GM12878 (cell line): Measurements from ENCODE around the gene P3H2. TPM values are rescaled to one million over a fixed set of nuclear protein-coding genes. Genes with fewer than 3 reads are reported as not detected.
A peak's percentile ranks its signal among the peaks of the same experiment; 100 is the strongest.

Source experiments
- ATAC-seq: fragments of 200-7000 bp; cut with Tn5 transposase; 3 replicates; pipeline ENCODE4 v1.9.1; 2020; ENCODE audit warnings: mild to moderate bottlenecking, moderate library complexity
- Bru-seq: library from RNA; stranded (reverse); fragments of 400-500 nt; gene quantifications from one replicate; lab custom pipeline; 2021; lab: Mats Ljungman, UMichigan
- BruChase-seq, 2 experiments: library from RNA; stranded (reverse); fragments of 400-500 nt; gene quantifications; one replicate each; lab custom pipeline; 2021; lab: Mats Ljungman, UMichigan
- BruUV-seq: library from RNA; stranded (reverse); fragments of 400-500 nt; replicated peaks from 2 replicates; lab custom pipeline; 2021; lab: Mats Ljungman, UMichigan
- CTCF ChIA-PET: fragments of 300-600 bp; sonication (Branson Sonifier 250); formaldehyde crosslinking; extraction: SDS; loops from one replicate; lab custom pipeline; 2021; ENCODE audit warnings: inconsistent platforms; lab: Yijun Ruan, JAX
- POLR2A ChIA-PET: fragments of 350-600 bp; formaldehyde crosslinking; extraction: SDS; loops from one replicate; lab custom pipeline; 2021; ENCODE audit warnings: inconsistent platforms; lab: Charles Lee
- RAD21 ChIA-PET: fragments of 300-600 bp; sonication (Branson Sonifier 250); formaldehyde crosslinking; loops from one replicate; lab custom pipeline; 2023; ENCODE audit warnings: antibody characterized with exemption; ENCODE audit not compliant: unreplicated experiment; lab: Charles Lee
- SMC1A ChIA-PET: fragments of 300-600 bp; sonication (Branson Sonifier 250); formaldehyde crosslinking; loops from one replicate; lab custom pipeline; 2023; ENCODE audit not compliant: unreplicated experiment, uncharacterized antibody; lab: Charles Lee
- DNase-seq: peaks from one replicate; pipeline ENCODE4 v3.0.0-alpha.2; 2011; ENCODE audit warnings: low read depth, low spot score
- FAIRE-seq: peaks from 3 replicates; lab custom pipeline; 2011; peaks lifted over from hg19 to GRCh38; lab: Jason Lieb, UNC
- H2AFZ ChIP-seq: 2 replicates; pipeline ENCODE4 v1.6.0; 2011; ENCODE audit warnings: low read depth, low read length, control low read depth; ENCODE audit not compliant: control insufficient read depth
- H3K27ac ChIP-seq: 2 replicates; pipeline ENCODE4 v1.5.1; 2011; ENCODE audit warnings: control low read depth; ENCODE audit not compliant: control insufficient read depth, insufficient read depth
- H3K27me3 ChIP-seq, 2 experiments: replicated peaks in 1 of 2; 2 replicates each; pipeline versions ENCODE4 v1.6.0 to v1.6.1; 2011; ENCODE audit warnings: low read length in 1 of 2; ENCODE audit not compliant: control insufficient read depth in 2 of 2, insufficient read depth in 2 of 2
- H3K36me3 ChIP-seq, 2 experiments: 2 replicates each; pipeline ENCODE4 v1.5.1; 2011; ENCODE audit warnings: low read length in 1 of 2; ENCODE audit not compliant: control insufficient read depth in 2 of 2, insufficient read depth in 2 of 2
- H3K4me1 ChIP-seq: 2 replicates; pipeline ENCODE4 v1.6.1; 2011; ENCODE audit warnings: mild to moderate bottlenecking, low read length, moderate library complexity, mixed read lengths; ENCODE audit not compliant: control insufficient read depth, insufficient read depth
- H3K4me2 ChIP-seq: 2 replicates; pipeline ENCODE4 v1.6.0; 2011; ENCODE audit warnings: control low read depth; ENCODE audit not compliant: control insufficient read depth, insufficient read depth
- H3K4me3 ChIP-seq: fragments of 200-600 bp; sonication (generic); 2 replicates; pipeline ENCODE4 v1.5.1; 2016
- H3K79me2 ChIP-seq: 2 replicates; pipeline ENCODE4 v1.6.0; 2011; ENCODE audit warnings: low read length; ENCODE audit not compliant: control insufficient read depth, insufficient read depth
- H3K9ac ChIP-seq: 2 replicates; pipeline ENCODE4 v1.8.0; 2011; ENCODE audit warnings: low read length, control low read depth, mixed read lengths; ENCODE audit not compliant: control insufficient read depth, insufficient read depth
- H3K9me3 ChIP-seq: replicated peaks from 3 replicates; pipeline ENCODE4 v1.5.1; 2011; ENCODE audit warnings: mild to moderate bottlenecking, low read length; ENCODE audit not compliant: control insufficient read depth, insufficient read depth
- H4K20me1 ChIP-seq: 2 replicates; pipeline ENCODE4 v1.6.0; 2011; ENCODE audit not compliant: control insufficient read depth, insufficient read depth
- DPF2 ChIP-seq: fragments of 450-650 bp; IDR thresholded peaks from 2 replicates; pipeline ENCODE4 v1.6.1; 2017; ENCODE audit warnings: mild to moderate bottlenecking
- E2F4 ChIP-seq: IDR thresholded peaks from 2 replicates; pipeline ENCODE4 v1.6.1; 2012; ENCODE audit warnings: low read depth, low read length, improper control_type of control experiment
- EGR1 ChIP-seq, 2 experiments: IDR thresholded peaks; 1 replicate in 1 of 2; 2 replicates in 1 of 2; pipeline ENCODE4 v1.6.1; 2011 to 2012; ENCODE audit warnings: low read depth in 2 of 2, low read length in 2 of 2, borderline replicate concordance in 1 of 2, mild to moderate bottlenecking in 1 of 2, moderate library complexity in 1 of 2
- FOXK2 ChIP-seq: fragments of 450-650 bp; IDR thresholded peaks from 2 replicates; pipeline ENCODE4 v1.6.1; 2017; ENCODE audit warnings: mild to moderate bottlenecking, moderate library complexity
- KLF5 ChIP-seq: fragments of 450-650 bp; IDR thresholded peaks from 2 replicates; pipeline ENCODE4 v1.6.1; 2014; ENCODE audit warnings: mild to moderate bottlenecking; ENCODE audit not compliant: partially characterized antibody
- NR2F1 ChIP-seq: fragments of 450-650 bp; conservative IDR thresholded peaks from 2 replicates; pipeline ENCODE4 v1.6.1; 2017; ENCODE audit warnings: mild to moderate bottlenecking
- STAT3 ChIP-seq: IDR thresholded peaks from 2 replicates; pipeline ENCODE4 v1.6.1; 2011; ENCODE audit warnings: low read depth, low read length, improper control_type of control experiment
- WGBS: methylation state at CpG from one replicate; pipeline ENCODE4 v1.1.6; 2016; ENCODE audit warnings: low lambda C conversion rate; ENCODE audit not compliant: insufficient replicate concordance, insufficient coverage; ENCODE audit errors: missing lambda C conversion rate; 5-methylcytosine and 5-hydroxymethylcytosine counted together
- in situ Hi-C: fragments of 300-500 bp; cut with MboI; formaldehyde crosslinking; loops from 9 replicates; pipeline ENCODE4 v1.14.3; 2018; ENCODE audit warnings: mixed read lengths
- intact Hi-C: fragments of 100-400 bp; cut with micrococcal nuclease; formaldehyde crosslinking; loops from one replicate; pipeline ENCODE4 v1.14.2; 2022; ENCODE audit not compliant: unreplicated experiment
- long read RNA-seq, 2 experiments: library from polyadenylated mRNA; unstranded; transcript quantifications; one replicate each; pipeline ENCODE4 v2.0.0, GENCODE V29; 2019 to 2020
- polyA minus RNA-seq, 3 experiments: library from RNA; depleted of rRNA, polyadenylated mRNA; stranded (reverse); fragments of >200 nt; gene quantifications; 2 replicates each; pipeline ENCODE4 v1.2.3, GENCODE V29; 2011
- polyA plus RNA-seq, 11 experiments: library from polyadenylated mRNA; depleted of rRNA in 4 of 11; unstranded in 6 of 11; stranded (reverse) in 5 of 11; fragments of >200 nt; fragmentation: Nextera tagmentation in 4 of 11; fragmentation: Illumina TruSeq in 1 of 11; extraction: Ambion mirVana in 4 of 11; extraction: Trizol in 1 of 11; gene quantifications; 1 replicate in 1 of 11; 2 replicates in 10 of 11; pipeline versions ENCODE4 v1.2.1 to v1.2.3, GENCODE V29; 2011 to 2016; ENCODE audit warnings: inconsistent platforms in 2 of 11, missing spikeins in 2 of 11, low read depth in 1 of 11
- total RNA-seq, 4 experiments: library from RNA; depleted of rRNA in 3 of 4; stranded (reverse); fragments of >200 nt in 3 of 4; fragmentation: Illumina TruSeq in 1 of 4; extraction: Trizol in 1 of 4; gene quantifications; 2 replicates each; pipeline versions ENCODE4 v1.2.1 to v1.2.3, GENCODE V29; 2013 to 2021
- TF ChIP-seq, protein P1 (sequence below): IDR thresholded peaks from 2 replicates; pipeline ENCODE4 v1.6.1; 2011; ENCODE audit warnings: borderline replicate concordance, low read depth, mild to moderate bottlenecking, moderate library complexity, low read length; ENCODE audit not compliant: insufficient read depth, poor library complexity, severe bottlenecking

P3H2 gene, protein sequence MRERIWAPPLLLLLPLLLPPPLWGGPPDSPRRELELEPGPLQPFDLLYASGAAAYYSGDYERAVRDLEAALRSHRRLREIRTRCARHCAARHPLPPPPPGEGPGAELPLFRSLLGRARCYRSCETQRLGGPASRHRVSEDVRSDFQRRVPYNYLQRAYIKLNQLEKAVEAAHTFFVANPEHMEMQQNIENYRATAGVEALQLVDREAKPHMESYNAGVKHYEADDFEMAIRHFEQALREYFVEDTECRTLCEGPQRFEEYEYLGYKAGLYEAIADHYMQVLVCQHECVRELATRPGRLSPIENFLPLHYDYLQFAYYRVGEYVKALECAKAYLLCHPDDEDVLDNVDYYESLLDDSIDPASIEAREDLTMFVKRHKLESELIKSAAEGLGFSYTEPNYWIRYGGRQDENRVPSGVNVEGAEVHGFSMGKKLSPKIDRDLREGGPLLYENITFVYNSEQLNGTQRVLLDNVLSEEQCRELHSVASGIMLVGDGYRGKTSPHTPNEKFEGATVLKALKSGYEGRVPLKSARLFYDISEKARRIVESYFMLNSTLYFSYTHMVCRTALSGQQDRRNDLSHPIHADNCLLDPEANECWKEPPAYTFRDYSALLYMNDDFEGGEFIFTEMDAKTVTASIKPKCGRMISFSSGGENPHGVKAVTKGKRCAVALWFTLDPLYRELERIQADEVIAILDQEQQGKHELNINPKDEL
- 161 and 165 TPM in 2 replicates for total RNA-seq (2013; cell fraction: nucleolus; rRNA removed)
- total RNA-seq (2014; rRNA removed) (88.8 and 95.5 TPM in 2 replicates), total RNA-seq (2014; rRNA removed; fragmentation: Illumina TruSeq; extraction: Trizol) (87.3 and 91.7 TPM in 2 replicates), total RNA-seq (2021) (68.3 and 69.4 TPM in 2 replicates), polyA plus RNA-seq (2011; rRNA removed) (63.1 and 88.6 TPM in 2 replicates), polyA plus RNA-seq (2014; fragmentation: Illumina TruSeq; extraction: Trizol) (84.9 and 116 TPM in 2 replicates), polyA plus RNA-seq (2014; fragmentation: Nextera tagmentation; extraction: Ambion mirVana) (10 to 100 TPM; 27.0 to 36.7 TPM), polyA plus RNA-seq (2014; rRNA removed) (69.3 and 83.6 TPM in 2 replicates), polyA plus RNA-seq (2016; fragmentation: Nextera tagmentation; extraction: Ambion mirVana) (10 to 100 TPM; 82.7 to 97.6 TPM), polyA minus RNA-seq (2011; rRNA and poly(A)+ RNA removed) (46.6 and 62.8 TPM in 2 replicates), Bru-seq, nascent RNA (percentile 70 among the genes with signal in this experiment), BruChase-seq, experiment 1, labeled RNA remaining after a 6-hour chase (percentile 65 among the genes with signal in this experiment), BruChase-seq, experiment 2, labeled RNA remaining after a 2-hour chase (percentile 64 among the genes with signal in this experiment)
- polyA plus RNA-seq (2011; ENCODE audit: low read depth), result 29.2 TPM
- 34.7 and 48.4 TPM in 2 replicates for polyA plus RNA-seq (2011; cell fraction: cytosol; rRNA removed)
- polyA plus RNA-seq (2011; cell fraction: nucleus; rRNA removed), result 36.0 and 43.6 TPM in 2 replicates
- polyA plus RNA-seq (2012), result 41.4 and 41.6 TPM in 2 replicates
- 16.6 and 23.6 TPM in 2 replicates for polyA minus RNA-seq (2011; cell fraction: cytosol; rRNA and poly(A)+ RNA removed)
- polyA minus RNA-seq (2011; cell fraction: nucleus; rRNA and poly(A)+ RNA removed), result 48.7 and 60.0 TPM in 2 replicates
- long read RNA-seq, experiment 1, result 0 reads
- long read RNA-seq, experiment 2, partial matches to known transcripts, result 0 of 7 reads
- long read RNA-seq, experiment 2, other reads (novel, unspliced or antisense), result 3 of 7 reads

- BruUV-seq, result no TSS peak
- Histone ChIP-seq H3K9me3 (no peaks in the 10 kb centered on the region), H3K27me3 (peaks cover 2 to 3% of the 10 kb centered on the region in 2 experiments; a peak in 3 of 4 replicates), H2AFZ (peak within 1 kb of the TSS; percentile 39; the same call in 1 of the 2 replicates), H4K20me1 (no peaks in the 10 kb centered on the region; the same call in 1 of the 2 replicates), H3K4me3 (peak within 1 kb of the TSS; percentile 63), H3K36me3 (no peaks in the 10 kb centered on the region), H3K4me1 (peaks cover 4% of the 10 kb centered on the region; the same call in 1 of the 2 replicates), H3K27ac (peak within 1 kb of the TSS; percentile 39), H3K79me2 (peaks cover 15% of the 10 kb centered on the region), H3K9ac (peak within 1 kb of the TSS; percentile 51; the same call in 1 of the 2 replicates), H3K4me2 (peak within 1 kb of the TSS; percentile 76)
- ATAC-seq, result peak; percentile 82
- in situ Hi-C loops (no loop called here), intact Hi-C loops (no loop called here)
- ChIA-PET RAD21 (interaction anchor here (0.6 to 2.5 kb wide), 26 partner anchors 8 to 305 kb away, joined by 3 to 17 read pairs (median 4); no protein-coding TSS in a partner anchor), CTCF (interaction anchor here (0.7 to 2.6 kb wide), 19 partner anchors 11 to 304 kb away, joined by 3 to 9 read pairs (median 4); no protein-coding TSS in a partner anchor), SMC1A (interaction anchor here (0.7 to 6.0 kb wide), 20 partner anchors 10 to 263 kb away, joined by 3 to 42 read pairs (median 4); no protein-coding TSS in a partner anchor), POLR2A (interaction anchor here (0.6 to 1.8 kb wide), 6 partner anchors 11 to 77 kb away, joined by 3 to 6 read pairs (median 4); no protein-coding TSS in a partner anchor)
- WGBS, result 10% methylated on average over 87 of the region's 100 CpGs
- FAIRE-seq, result no peak
- no peak for DNase-seq
- TF ChIP-seq EGR1 (IDR thresholded peaks at IDR 0.05; ENCODE audit: borderline replicate concordance in 1 of 2, low read depth in 2 of 2, low read length in 2 of 2) (peak in 1 of 2 experiments; percentile 56; a peak in 1 of 3 replicates), DPF2 (0 out of 2 replicates have a peak, but pooled peaks have one; percentile 47), FOXK2 (no peak), STAT3 (no peak), KLF5 (no peak), E2F4 (no peak), NR2F1 (peak; percentile 30; the same call in 1 of the 2 replicates)
- TF ChIP-seq, protein P1, sequence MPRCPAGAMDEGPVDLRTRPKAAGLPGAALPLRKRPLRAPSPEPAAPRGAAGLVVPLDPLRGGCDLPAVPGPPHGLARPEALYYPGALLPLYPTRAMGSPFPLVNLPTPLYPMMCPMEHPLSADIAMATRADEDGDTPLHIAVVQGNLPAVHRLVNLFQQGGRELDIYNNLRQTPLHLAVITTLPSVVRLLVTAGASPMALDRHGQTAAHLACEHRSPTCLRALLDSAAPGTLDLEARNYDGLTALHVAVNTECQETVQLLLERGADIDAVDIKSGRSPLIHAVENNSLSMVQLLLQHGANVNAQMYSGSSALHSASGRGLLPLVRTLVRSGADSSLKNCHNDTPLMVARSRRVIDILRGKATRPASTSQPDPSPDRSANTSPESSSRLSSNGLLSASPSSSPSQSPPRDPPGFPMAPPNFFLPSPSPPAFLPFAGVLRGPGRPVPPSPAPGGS, result peak; percentile 6
Observed at GRCh38 chr3:190120269-190121060, at the start of gene P3H2. Gene P3H2, minus strand, starts transcription at chr3:190120897. Its CDS starts 166 bp downstream, at chr3:190120731.
